ENCODE results near the gene NOVA1.

GRCh38 chr14:26484562-26484961, 113.3 kb downstream of the NOVA1 start:
- no peak for TF ChIP-seq EZH2 (IDR thresholded peaks at IDR 0.05)
- TF ChIP-seq FOXP2 (optimal IDR thresholded peaks at IDR 0.05; ENCODE audit: control extremely low read depth, extremely low read length, insufficient read depth): no peak
